Activated CD8-positive, alpha-beta memory T cell treated with anti-CD3 and anti-CD28 coated beads, Interleukin-2, amount 50 U/mL, for 48 hours (primary cell): Measurements from ENCODE around the gene DPM1.

ENCODE experiments used
- DNase-seq: peaks from one replicate; pipeline ENCODE4 v3.0.0-alpha.2; 2020

The DPM1 gene

GRCh38 chr20:50929299-50930138 lies 28.8 kb downstream of the DPM1 start:
- DNase-seq: peak; percentile 92

- no peak for DNase-seq
These were observed 29.9 kb downstream of the DPM1 start for GRCh38 chr20:50928469-50928868.

- DNase-seq: no peak
These were observed 31.8 kb downstream of the DPM1 start for GRCh38 chr20:50926530-50926929.

GRCh38 chr20:50924261-50924920 lies 33.9 kb downstream of the DPM1 start:
- DNase-seq: no peak

DNA sequence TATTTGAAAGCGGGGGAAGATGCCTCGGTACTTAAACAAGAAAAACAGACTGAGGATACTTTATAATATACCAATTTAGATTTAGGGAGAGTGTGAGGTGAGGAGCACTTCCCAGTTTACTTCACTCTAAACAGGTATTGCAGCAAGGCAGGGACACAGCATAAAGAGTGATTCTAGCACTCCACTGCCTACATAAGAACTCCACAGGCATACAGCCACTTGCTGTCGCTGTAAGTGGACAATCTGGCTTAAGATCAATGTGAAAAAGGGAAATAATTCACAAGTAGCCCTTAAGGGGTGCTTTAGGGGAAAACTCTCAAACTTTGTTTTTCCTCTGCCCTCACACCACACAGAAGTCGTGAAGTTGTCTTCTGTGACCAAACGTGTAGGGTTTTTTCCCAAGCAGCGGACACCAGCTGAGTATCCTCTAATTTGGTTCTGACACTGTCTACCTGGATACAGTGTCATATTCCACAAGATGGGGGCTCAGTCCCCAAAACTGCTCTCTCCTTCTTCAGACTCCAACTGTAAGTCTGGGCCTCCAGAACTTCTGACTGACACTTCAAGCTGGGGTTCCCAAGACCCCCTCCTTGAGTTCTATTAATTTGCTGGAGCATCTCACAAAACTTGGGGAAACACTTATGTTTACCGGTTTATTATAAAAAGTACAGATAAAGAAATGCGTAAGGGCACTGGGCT lies 36.4 kb downstream of the DPM1 start:
- DNase-seq: no peak

- no peak for DNase-seq
These were observed 37.3 kb downstream of the DPM1 start for GRCh38 chr20:50920997-50921396.

DNA sequence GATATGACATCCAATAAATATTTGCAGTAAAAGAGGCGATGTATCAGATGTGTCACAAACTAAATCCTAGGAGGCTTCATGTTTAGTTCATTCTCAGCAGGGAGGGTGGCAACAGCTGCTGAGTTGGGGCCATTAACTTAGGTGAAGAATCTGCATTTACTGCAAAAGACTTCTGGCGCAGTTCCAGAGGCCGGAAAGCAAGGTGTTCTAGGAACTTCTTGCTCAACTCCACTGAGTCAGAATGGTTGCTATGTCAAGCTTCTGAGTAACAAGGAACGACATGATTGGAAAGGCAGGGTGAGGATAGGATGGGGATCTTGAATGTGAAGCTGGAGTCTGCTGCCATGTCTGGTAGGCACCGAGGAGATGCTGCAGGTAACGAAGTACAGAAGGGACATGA lies 38.8 kb downstream of the DPM1 start:
- no peak for DNase-seq

GRCh38 chr20:50918403-50918802 lies 39.9 kb downstream of the DPM1 start:
- DNase-seq: no peak

GRCh38 chr20:50916934-50917333 lies 41.4 kb downstream of the DPM1 start:
- no peak for DNase-seq

DNA sequence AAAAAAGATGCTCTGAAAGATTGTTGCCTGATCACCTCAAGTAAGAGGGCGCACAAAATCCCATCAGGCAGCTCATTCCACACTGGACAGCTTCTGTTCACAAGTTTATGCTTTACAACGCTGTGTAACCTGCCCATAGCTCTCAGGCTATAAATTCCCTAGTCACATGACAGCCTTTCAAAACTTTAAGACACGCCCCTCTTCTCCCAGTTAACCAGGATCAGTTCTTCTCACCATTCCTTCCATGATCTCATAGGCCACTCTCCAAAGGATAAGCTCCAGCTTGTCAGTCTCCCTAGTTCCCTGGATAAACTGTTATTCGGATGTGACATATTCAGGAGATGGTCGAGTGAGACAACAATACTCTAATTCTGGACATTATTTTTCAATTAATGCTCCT lies 42.1 kb downstream of the DPM1 start:
- no peak for DNase-seq

GRCh38 chr20:50915424-50915823 lies 42.9 kb downstream of the DPM1 start:
- no peak for DNase-seq

GRCh38 chr20:50913690-50914375 lies 44.5 kb downstream of the DPM1 start:
- DNase-seq: no peak

DNA sequence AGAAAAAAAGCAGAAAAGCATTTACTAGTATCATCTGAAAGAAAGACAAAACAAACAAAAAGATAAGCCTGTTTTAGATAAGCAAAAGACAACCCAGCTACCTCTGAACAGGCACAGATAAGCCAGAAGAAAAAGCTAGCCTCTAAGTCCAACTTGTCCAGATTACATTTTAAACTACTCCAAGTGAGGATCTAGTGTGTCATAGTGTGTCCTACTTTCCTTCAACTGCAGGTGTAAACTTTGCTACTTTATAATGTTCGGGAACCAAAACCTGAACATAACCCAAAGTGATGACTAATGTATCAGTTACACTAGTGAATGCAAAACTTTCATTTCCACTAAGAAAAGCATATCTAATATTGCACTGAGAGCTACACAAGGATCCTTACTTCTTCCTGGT lies 46.6 kb downstream of the DPM1 start:
- no peak for DNase-seq

DNA sequence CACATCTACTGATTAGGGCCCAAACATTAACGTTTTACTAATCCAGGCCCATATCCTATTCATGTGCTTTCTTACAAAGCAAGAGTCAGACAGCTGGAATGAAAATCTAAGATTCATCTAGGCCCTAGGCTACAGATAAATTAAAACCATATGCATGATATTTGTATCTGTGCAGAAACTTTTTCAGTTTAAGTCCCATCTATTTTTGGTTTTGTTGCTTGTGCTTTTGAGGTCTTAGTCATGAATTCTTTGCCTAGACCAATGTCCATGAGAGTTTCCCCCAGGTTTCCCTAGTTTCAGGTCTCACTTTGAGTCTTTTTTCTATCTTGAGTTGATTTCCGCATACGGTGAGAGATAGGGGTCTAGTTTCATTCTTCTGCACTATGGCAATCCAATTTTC lies 47.3 kb downstream of the DPM1 start:
- DNase-seq: no peak

DNA sequence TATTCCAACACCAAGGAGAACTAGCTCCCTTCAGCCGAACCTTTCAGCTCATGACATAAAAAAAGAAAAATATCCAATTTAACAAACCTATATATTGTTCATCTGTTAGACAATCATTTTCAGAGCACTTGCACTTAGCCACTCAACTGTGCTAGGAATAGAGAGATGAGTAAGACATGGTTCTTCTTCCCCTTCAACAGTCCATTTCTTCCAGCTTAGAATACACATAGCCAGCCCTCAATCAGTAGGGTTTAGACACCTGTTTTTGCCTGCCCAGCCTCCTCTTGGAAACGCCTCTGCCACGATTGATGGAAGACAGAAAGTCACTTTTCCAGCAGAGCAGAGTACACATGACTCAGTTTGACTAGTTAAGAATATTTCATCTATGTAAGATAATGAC lies 48.9 kb downstream of the DPM1 start:
- DNase-seq: no peak

- DNase-seq: no peak
These were observed 54.2 kb downstream of the DPM1 start for GRCh38 chr20:50904067-50904570.

GRCh38 chr20:50903353-50904051 lies 54.8 kb downstream of the DPM1 start:
- DNase-seq: no peak

DNA sequence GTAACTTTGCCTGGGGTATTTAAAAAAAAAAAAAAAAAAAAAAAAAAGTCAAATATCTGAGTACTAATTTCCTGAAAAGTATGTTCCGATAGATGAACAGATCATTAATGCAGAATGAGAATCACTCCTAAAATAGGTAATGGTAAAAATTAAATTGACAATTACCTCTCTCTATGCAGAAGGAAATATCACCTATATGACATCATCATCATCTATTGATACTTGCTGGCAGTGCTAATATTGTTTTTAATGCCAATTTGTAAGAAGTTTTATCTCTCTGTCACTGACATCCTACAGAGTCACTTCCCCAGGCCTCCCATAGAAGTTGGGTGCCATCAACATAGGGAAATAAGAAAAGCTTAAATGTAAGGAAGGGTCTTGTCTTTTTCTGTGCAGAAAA lies 57.0 kb downstream of the DPM1 start:
- DNase-seq: no peak

DNA sequence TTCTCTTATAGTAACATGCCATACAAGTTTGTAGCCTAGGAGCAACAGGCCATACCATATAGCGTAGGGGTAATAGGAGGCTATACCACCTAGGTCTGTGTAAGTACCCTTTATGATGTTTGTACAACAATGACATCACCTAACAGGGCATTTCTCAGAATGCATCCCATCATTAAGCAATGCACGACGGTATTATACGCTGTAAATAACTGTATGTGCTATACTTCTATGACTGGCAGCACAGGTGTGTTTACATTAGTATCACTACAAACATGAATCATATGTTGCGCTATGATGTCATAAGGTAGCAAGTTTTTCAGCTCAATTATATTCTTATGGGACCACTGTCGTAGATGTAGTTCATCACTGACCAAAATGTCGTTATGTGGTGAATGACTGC lies 58.1 kb downstream of the DPM1 start:
- no peak for DNase-seq

DNA sequence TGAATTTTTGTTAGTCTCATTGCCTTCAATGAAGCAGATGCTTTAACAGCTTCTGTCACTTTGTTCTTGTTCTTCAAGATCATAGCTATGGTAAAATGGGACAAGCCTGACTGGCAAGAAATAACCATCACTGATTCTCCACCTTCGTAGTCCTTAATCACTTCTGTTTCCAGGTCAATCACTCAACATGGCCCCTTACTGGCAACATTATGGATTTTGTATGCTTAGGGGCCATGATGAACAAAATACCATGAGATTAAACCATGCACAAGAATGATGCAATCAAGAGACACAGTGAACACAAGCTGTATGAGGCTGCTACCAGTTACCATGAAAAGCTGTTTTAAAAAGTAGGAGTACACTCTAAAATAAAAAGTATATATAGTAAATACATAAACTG lies 59.9 kb downstream of the DPM1 start:
- no peak for DNase-seq

DNA sequence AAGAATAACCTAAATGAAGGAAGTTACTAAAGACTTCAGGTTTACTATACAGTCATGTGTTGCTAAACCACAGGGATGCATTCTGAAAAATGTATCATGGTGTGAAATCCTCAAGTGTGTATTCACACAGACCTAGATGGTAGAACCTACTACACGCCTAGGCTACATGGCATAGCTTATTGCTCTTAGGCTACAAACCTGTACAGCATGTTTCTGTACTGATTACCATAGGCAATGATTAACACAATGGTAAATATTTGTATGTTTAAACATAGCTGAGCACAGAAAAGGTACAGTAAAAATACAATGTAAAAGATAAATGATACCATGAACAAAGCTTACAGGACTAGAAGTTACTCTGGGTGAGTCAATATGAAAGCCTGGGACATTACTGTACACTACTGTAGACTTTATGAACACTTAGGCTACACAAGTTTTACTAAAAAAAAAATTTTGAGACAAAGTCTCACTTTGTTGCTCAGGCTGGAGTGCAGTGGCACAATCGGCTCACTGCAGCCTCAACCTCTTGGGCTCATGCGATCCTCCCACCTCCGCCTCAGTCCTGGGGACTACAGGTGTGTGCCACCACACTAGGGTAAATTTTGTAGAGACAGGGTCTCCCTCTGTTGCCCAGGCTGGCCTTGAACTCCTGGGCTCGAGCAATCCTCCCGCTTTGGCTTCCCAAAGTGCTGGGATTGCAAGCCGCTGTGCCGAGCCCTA lies 63.1 kb downstream of the DPM1 start:
- DNase-seq: no peak

GRCh38 chr20:50893620-50894019 lies 64.7 kb downstream of the DPM1 start:
- peak; percentile 30 for DNase-seq
